PFSK-1 (cell line): ENCODE measurements around the gene ACP6.

ENCODE experiments used
- FOXP2 ChIP-seq: optimal IDR thresholded peaks from 2 replicates; pipeline ENCODE3; 2011; ENCODE audit warnings: borderline replicate concordance, control low read depth, inconsistent platforms; ENCODE audit not compliant: insufficient read depth; ENCODE audit errors: extremely low read length, extremely low read depth
- POLR2AphosphoS5 ChIP-seq: IDR thresholded peaks from 2 replicates; pipeline ENCODE4 v1.6.1; 2012; ENCODE audit warnings: low read depth, mild to moderate bottlenecking, control low read depth, low read length, moderate library complexity
- TAF1 ChIP-seq: IDR thresholded peaks from 2 replicates; pipeline ENCODE4 v1.6.1; 2012; ENCODE audit warnings: low read length, control low read depth, borderline replicate concordance; ENCODE audit not compliant: insufficient read depth
- TF ChIP-seq, protein P1 (sequence below), 2 experiments: IDR thresholded peaks; 2 replicates each; pipeline versions ENCODE4 v1.6.1 to v1.8.0; 2011 to 2012; ENCODE audit warnings: low read depth in 2 of 2, low read length in 2 of 2, control low read depth in 1 of 2, inconsistent platforms in 1 of 2, mild to moderate bottlenecking in 1 of 2, moderate library complexity in 1 of 2; ENCODE audit not compliant: insufficient read depth in 1 of 2

DNA sequence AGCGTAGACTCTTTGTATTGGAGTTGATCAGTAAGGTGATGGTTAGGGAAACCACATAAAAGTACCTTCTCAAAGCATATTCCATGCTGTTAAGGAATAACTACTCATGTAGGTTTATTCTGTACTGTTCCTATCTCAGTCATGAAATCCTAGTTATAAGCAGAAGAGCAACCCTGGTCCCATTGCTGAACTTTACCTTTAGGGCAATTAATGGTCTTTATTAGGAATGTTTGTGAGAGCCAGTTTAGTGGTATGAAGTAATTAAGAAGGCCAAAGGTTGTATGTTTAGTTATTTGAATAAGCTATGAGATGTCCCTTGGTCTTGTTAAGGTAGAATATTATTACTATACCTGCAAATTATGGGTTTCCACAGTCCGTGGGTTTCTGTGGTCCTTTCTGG, 44.0 kb downstream of the ACP6 start:
- TF ChIP-seq POLR2AphosphoS5 (no peak), TAF1 (no peak), FOXP2 (no peak)
- TF ChIP-seq, protein P1, sequence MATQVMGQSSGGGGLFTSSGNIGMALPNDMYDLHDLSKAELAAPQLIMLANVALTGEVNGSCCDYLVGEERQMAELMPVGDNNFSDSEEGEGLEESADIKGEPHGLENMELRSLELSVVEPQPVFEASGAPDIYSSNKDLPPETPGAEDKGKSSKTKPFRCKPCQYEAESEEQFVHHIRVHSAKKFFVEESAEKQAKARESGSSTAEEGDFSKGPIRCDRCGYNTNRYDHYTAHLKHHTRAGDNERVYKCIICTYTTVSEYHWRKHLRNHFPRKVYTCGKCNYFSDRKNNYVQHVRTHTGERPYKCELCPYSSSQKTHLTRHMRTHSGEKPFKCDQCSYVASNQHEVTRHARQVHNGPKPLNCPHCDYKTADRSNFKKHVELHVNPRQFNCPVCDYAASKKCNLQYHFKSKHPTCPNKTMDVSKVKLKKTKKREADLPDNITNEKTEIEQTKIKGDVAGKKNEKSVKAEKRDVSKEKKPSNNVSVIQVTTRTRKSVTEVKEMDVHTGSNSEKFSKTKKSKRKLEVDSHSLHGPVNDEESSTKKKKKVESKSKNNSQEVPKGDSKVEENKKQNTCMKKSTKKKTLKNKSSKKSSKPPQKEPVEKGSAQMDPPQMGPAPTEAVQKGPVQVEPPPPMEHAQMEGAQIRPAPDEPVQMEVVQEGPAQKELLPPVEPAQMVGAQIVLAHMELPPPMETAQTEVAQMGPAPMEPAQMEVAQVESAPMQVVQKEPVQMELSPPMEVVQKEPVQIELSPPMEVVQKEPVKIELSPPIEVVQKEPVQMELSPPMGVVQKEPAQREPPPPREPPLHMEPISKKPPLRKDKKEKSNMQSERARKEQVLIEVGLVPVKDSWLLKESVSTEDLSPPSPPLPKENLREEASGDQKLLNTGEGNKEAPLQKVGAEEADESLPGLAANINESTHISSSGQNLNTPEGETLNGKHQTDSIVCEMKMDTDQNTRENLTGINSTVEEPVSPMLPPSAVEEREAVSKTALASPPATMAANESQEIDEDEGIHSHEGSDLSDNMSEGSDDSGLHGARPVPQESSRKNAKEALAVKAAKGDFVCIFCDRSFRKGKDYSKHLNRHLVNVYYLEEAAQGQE (IDR thresholded peaks at IDR 0.05; ENCODE audit: insufficient read depth in 1 of 2, low read depth in 2 of 2, low read length in 2 of 2): no peak
